ENCODE measurements around the gene TLL1. TPM values are rescaled to one million over a fixed set of nuclear protein-coding genes. Genes with fewer than 3 reads are reported as not detected.

The TLL1 gene
- polyA plus RNA-seq, 1 of the 3 experiments (the other 2 are of a cell fraction) = 0.07 TPM

GRCh38 chr4:165953181-165953580, 80.1 kb downstream of the TLL1 start:
- no peak overlapping the region for H2AFZ ChIP-seq (ENCODE audit: low read depth)
- no peaks in the 10 kb centered on the region for H3F3A ChIP-seq (replicated peaks; ENCODE audit: insufficient read depth)
- ChIA-PET POLR2A (no interaction called here), CTCF (no interaction called here)
- 4% methylated on average over 4 of the region's 4 CpGs for WGBS (ENCODE audit: low lambda C conversion rate)
- no peak overlapping the region for H3K4me3 ChIP-seq (ENCODE audit: low read depth in 2 of 2, low read length in 1 of 2)
- no peak for DNase-seq
- no peak overlapping the region for H3K27ac ChIP-seq (ENCODE audit: low read depth in 2 of 2, low read length in 1 of 2)
- H3K36me3 ChIP-seq (replicated peaks in 1 of 2; ENCODE audit: control insufficient read depth in 1 of 2, insufficient read depth in 2 of 2, low read length in 1 of 2) = no peaks in the 10 kb centered on the region
- H3K4me2 ChIP-seq = no peak overlapping the region
- no peaks in the 10 kb centered on the region for H4K20me1 ChIP-seq (ENCODE audit: insufficient read depth)
- TF ChIP-seq USF2 (IDR thresholded peaks at IDR 0.05; ENCODE audit: borderline replicate concordance, low read depth, low read length) = no peak
- TF ChIP-seq CTCF (IDR thresholded peaks at IDR 0.05) = no peak
- TF ChIP-seq JUND (IDR thresholded peaks at IDR 0.05) = no peak
- TF ChIP-seq EZH2phosphoT487 (IDR thresholded peaks at IDR 0.05; ENCODE audit: borderline replicate concordance, low read depth) = no peak
- TF ChIP-seq IRF3 (IDR thresholded peaks at IDR 0.05; ENCODE audit: low read depth, low read length) = no peak
- no peak for TF ChIP-seq MXI1 (IDR thresholded peaks at IDR 0.05; ENCODE audit: low read depth, low read length)
- no peak for TF ChIP-seq NRF1 (IDR thresholded peaks at IDR 0.05; ENCODE audit: low read depth, low read length)
- no peak for TF ChIP-seq REST (IDR thresholded peaks at IDR 0.05; ENCODE audit: low read depth, low read length)
- no peak for TF ChIP-seq MAX (IDR thresholded peaks at IDR 0.05; ENCODE audit: low read depth)
- TF ChIP-seq TCF12 (IDR thresholded peaks at IDR 0.05) = no peak
- no peak for TF ChIP-seq RAD21 (IDR thresholded peaks at IDR 0.05; ENCODE audit: low read length)
- no peak for TF ChIP-seq FOXJ3 (CRISPR knock-in tag; IDR thresholded peaks at IDR 0.05)
- no peak for TF ChIP-seq PBX3 (IDR thresholded peaks at IDR 0.05)
- H3K9me3 ChIP-seq = no peaks in the 10 kb centered on the region
- H3K27me3 ChIP-seq (ENCODE audit: insufficient read depth) = no peaks in the 10 kb centered on the region
- H3K9me2 ChIP-seq = no peaks in the 10 kb centered on the region
- no peak overlapping the region for H3K9ac ChIP-seq
- no peaks in the 10 kb centered on the region for H3K79me2 ChIP-seq (ENCODE audit: insufficient read depth)
- H3K4me1 ChIP-seq (ENCODE audit: control insufficient read depth in 1 of 2, insufficient read depth in 2 of 2, low read depth in 1 of 2, low read length in 1 of 2) = no peaks in the 10 kb centered on the region

Measured in SK-N-SH (cell line).